GM12878 (cell line): ENCODE results near the gene SIL1. TPM values are rescaled to one million over a fixed set of nuclear protein-coding genes. Genes with fewer than 3 reads are reported as not detected.

Experiments
- ATAC-seq: fragments of 200-7000 bp; cut with Tn5 transposase; 3 replicates; pipeline ENCODE4 v1.9.1; 2020; ENCODE audit warnings: mild to moderate bottlenecking, moderate library complexity
- BruUV-seq: library from RNA; stranded (reverse); fragments of 400-500 nt; replicated peaks from 2 replicates; lab custom pipeline; 2021; lab: Mats Ljungman, UMichigan
- CTCF ChIA-PET: fragments of 300-600 bp; sonication (Branson Sonifier 250); formaldehyde crosslinking; extraction: SDS; loops from one replicate; lab custom pipeline; 2021; ENCODE audit warnings: inconsistent platforms; lab: Yijun Ruan, JAX
- POLR2A ChIA-PET: fragments of 350-600 bp; formaldehyde crosslinking; extraction: SDS; loops from one replicate; lab custom pipeline; 2021; ENCODE audit warnings: inconsistent platforms; lab: Charles Lee
- RAD21 ChIA-PET: fragments of 300-600 bp; sonication (Branson Sonifier 250); formaldehyde crosslinking; loops from one replicate; lab custom pipeline; 2023; ENCODE audit warnings: antibody characterized with exemption; ENCODE audit not compliant: unreplicated experiment; lab: Charles Lee
- SMC1A ChIA-PET: fragments of 300-600 bp; sonication (Branson Sonifier 250); formaldehyde crosslinking; loops from one replicate; lab custom pipeline; 2023; ENCODE audit not compliant: unreplicated experiment, uncharacterized antibody; lab: Charles Lee
- DNase-seq: peaks from one replicate; pipeline ENCODE4 v3.0.0-alpha.2; 2011; ENCODE audit warnings: low read depth, low spot score
- FAIRE-seq: peaks from 3 replicates; lab custom pipeline; 2011; peaks lifted over from hg19 to GRCh38; lab: Jason Lieb, UNC
- H2AFZ ChIP-seq: 2 replicates; pipeline ENCODE4 v1.6.0; 2011; ENCODE audit warnings: low read depth, low read length, control low read depth; ENCODE audit not compliant: control insufficient read depth
- H3K27ac ChIP-seq: 2 replicates; pipeline ENCODE4 v1.5.1; 2011; ENCODE audit warnings: control low read depth; ENCODE audit not compliant: control insufficient read depth, insufficient read depth
- H3K27me3 ChIP-seq, 2 experiments: replicated peaks in 1 of 2; 2 replicates each; pipeline versions ENCODE4 v1.6.0 to v1.6.1; 2011; ENCODE audit warnings: low read length in 1 of 2; ENCODE audit not compliant: control insufficient read depth in 2 of 2, insufficient read depth in 2 of 2
- H3K36me3 ChIP-seq, 2 experiments: 2 replicates each; pipeline ENCODE4 v1.5.1; 2011; ENCODE audit warnings: low read length in 1 of 2; ENCODE audit not compliant: control insufficient read depth in 2 of 2, insufficient read depth in 2 of 2
- H3K4me1 ChIP-seq: 2 replicates; pipeline ENCODE4 v1.6.1; 2011; ENCODE audit warnings: mild to moderate bottlenecking, low read length, moderate library complexity, mixed read lengths; ENCODE audit not compliant: control insufficient read depth, insufficient read depth
- H3K4me2 ChIP-seq: 2 replicates; pipeline ENCODE4 v1.6.0; 2011; ENCODE audit warnings: control low read depth; ENCODE audit not compliant: control insufficient read depth, insufficient read depth
- H3K4me3 ChIP-seq: fragments of 200-600 bp; sonication (generic); 2 replicates; pipeline ENCODE4 v1.5.1; 2016
- H3K79me2 ChIP-seq: 2 replicates; pipeline ENCODE4 v1.6.0; 2011; ENCODE audit warnings: low read length; ENCODE audit not compliant: control insufficient read depth, insufficient read depth
- H3K9ac ChIP-seq: 2 replicates; pipeline ENCODE4 v1.8.0; 2011; ENCODE audit warnings: low read length, control low read depth, mixed read lengths; ENCODE audit not compliant: control insufficient read depth, insufficient read depth
- H3K9me3 ChIP-seq: replicated peaks from 3 replicates; pipeline ENCODE4 v1.5.1; 2011; ENCODE audit warnings: mild to moderate bottlenecking, low read length; ENCODE audit not compliant: control insufficient read depth, insufficient read depth
- H4K20me1 ChIP-seq: 2 replicates; pipeline ENCODE4 v1.6.0; 2011; ENCODE audit not compliant: control insufficient read depth, insufficient read depth
- BHLHE40 ChIP-seq, 2 experiments: fragments of 450-650 bp in 1 of 2; IDR thresholded peaks; 2 replicates each; pipeline ENCODE4 v1.6.1; 2011 to 2017; ENCODE audit warnings: low read depth in 2 of 2, borderline replicate concordance in 1 of 2, improper control_type of control experiment in 1 of 2, low read length in 1 of 2, mild to moderate bottlenecking in 1 of 2
- CREB1 ChIP-seq: IDR thresholded peaks from 2 replicates; pipeline ENCODE4 v1.6.1; 2012; ENCODE audit warnings: low read depth, mild to moderate bottlenecking, inconsistent platforms
- DPF2 ChIP-seq: fragments of 450-650 bp; IDR thresholded peaks from 2 replicates; pipeline ENCODE4 v1.6.1; 2017; ENCODE audit warnings: mild to moderate bottlenecking
- EED ChIP-seq: sonication (generic); IDR thresholded peaks from 2 replicates; pipeline ENCODE4 v1.6.1; 2016; ENCODE audit warnings: antibody characterized with exemption, low read depth
- FOXK2 ChIP-seq: fragments of 450-650 bp; IDR thresholded peaks from 2 replicates; pipeline ENCODE4 v1.6.1; 2017; ENCODE audit warnings: mild to moderate bottlenecking, moderate library complexity
- HDGF ChIP-seq: fragments of 450-650 bp; IDR thresholded peaks from 2 replicates; pipeline ENCODE4 v1.6.1; 2016; ENCODE audit warnings: antibody characterized with exemption
- IRF3 ChIP-seq: fragments of 450-650 bp; IDR thresholded peaks from 2 replicates; pipeline ENCODE4 v1.6.1; 2014; ENCODE audit warnings: mild to moderate bottlenecking
- IRF5 ChIP-seq: fragments of 450-650 bp; IDR thresholded peaks from 2 replicates; pipeline ENCODE4 v1.6.1; 2017; ENCODE audit warnings: borderline replicate concordance
- MAX ChIP-seq: IDR thresholded peaks from 2 replicates; pipeline ENCODE4 v1.6.1; 2012; ENCODE audit warnings: low read depth, low read length, improper control_type of control experiment
- MYB ChIP-seq: fragments of 150-350 bp; IDR thresholded peaks from 2 replicates; pipeline ENCODE4 v1.6.1; 2014; ENCODE audit warnings: mild to moderate bottlenecking, low read depth, low read length, borderline replicate concordance
- NBN ChIP-seq: fragments of 450-650 bp; IDR thresholded peaks from 2 replicates; pipeline ENCODE4 v1.6.1; 2016
- NFIC ChIP-seq: IDR thresholded peaks from 2 replicates; pipeline ENCODE4 v1.6.1; 2012; ENCODE audit warnings: low read depth, mild to moderate bottlenecking, inconsistent platforms, low read length, moderate library complexity
- RCOR1 ChIP-seq: conservative IDR thresholded peaks from 2 replicates; pipeline ENCODE4 v1.6.1; 2012; ENCODE audit warnings: low read depth, low read length, improper control_type of control experiment
- RUNX3 ChIP-seq: IDR thresholded peaks from 2 replicates; pipeline ENCODE4 v1.6.1; 2012; ENCODE audit warnings: low read length, inconsistent platforms
- SMC3 ChIP-seq: IDR thresholded peaks from 2 replicates; pipeline ENCODE4 v1.6.1; 2011; ENCODE audit warnings: low read length, improper control_type of control experiment, borderline replicate concordance
- ZNF622 ChIP-seq: fragments of 450-650 bp; IDR thresholded peaks from 2 replicates; pipeline ENCODE4 v1.6.1; 2017; ENCODE audit warnings: mild to moderate bottlenecking, inconsistent platforms
- ZNF687 ChIP-seq: fragments of 450-650 bp; IDR thresholded peaks from 2 replicates; pipeline ENCODE4 v1.6.1; 2017; ENCODE audit warnings: mild to moderate bottlenecking, moderate library complexity
- WGBS: methylation state at CpG from one replicate; pipeline ENCODE4 v1.1.6; 2016; ENCODE audit warnings: low lambda C conversion rate; ENCODE audit not compliant: insufficient replicate concordance, insufficient coverage; ENCODE audit errors: missing lambda C conversion rate; 5-methylcytosine and 5-hydroxymethylcytosine counted together
- in situ Hi-C: fragments of 300-500 bp; cut with MboI; formaldehyde crosslinking; loops from 9 replicates; pipeline ENCODE4 v1.14.3; 2018; ENCODE audit warnings: mixed read lengths
- intact Hi-C: fragments of 100-400 bp; cut with micrococcal nuclease; formaldehyde crosslinking; loops from one replicate; pipeline ENCODE4 v1.14.2; 2022; ENCODE audit not compliant: unreplicated experiment
- polyA plus RNA-seq, 11 experiments: library from polyadenylated mRNA; depleted of rRNA in 4 of 11; unstranded in 6 of 11; stranded (reverse) in 5 of 11; fragments of >200 nt; fragmentation: Nextera tagmentation in 4 of 11; fragmentation: Illumina TruSeq in 1 of 11; extraction: Ambion mirVana in 4 of 11; extraction: Trizol in 1 of 11; gene quantifications; 1 replicate in 1 of 11; 2 replicates in 10 of 11; pipeline versions ENCODE4 v1.2.1 to v1.2.3, GENCODE V29; 2011 to 2016; ENCODE audit warnings: inconsistent platforms in 2 of 11, missing spikeins in 2 of 11, low read depth in 1 of 11
- total RNA-seq, 4 experiments: library from RNA; depleted of rRNA in 3 of 4; stranded (reverse); fragments of >200 nt in 3 of 4; fragmentation: Illumina TruSeq in 1 of 4; extraction: Trizol in 1 of 4; gene quantifications; 2 replicates each; pipeline versions ENCODE4 v1.2.1 to v1.2.3, GENCODE V29; 2013 to 2021

SIL1 gene
- total and polyA plus RNA-seq, 10 of the 15 experiments (the other 5 are each of a cell fraction or from before 2014, with no cell fraction given), result 4.1 to 49.8 (median 29.4) TPM

- TF ChIP-seq IRF3, result no peak
- no peak for TF ChIP-seq NBN
- TF ChIP-seq MYB, result no peak
- TF ChIP-seq RCOR1, result no peak
- TF ChIP-seq BHLHE40 (IDR thresholded peaks at IDR 0.05; ENCODE audit: borderline replicate concordance in 1 of 2, low read depth in 2 of 2, low read length in 1 of 2), result no peak
- TF ChIP-seq NFIC, result no peak
- no peak for TF ChIP-seq IRF5
- TF ChIP-seq CREB1, result no peak
- no peak for TF ChIP-seq MAX
- no peak for TF ChIP-seq FOXK2
Measured at GRCh38 chr5:139004374-139005307, 193.5 kb downstream of the SIL1 start (continued).

- WGBS, result 100% methylated on average over 1 of the region's 1 CpG
- DNase-seq, result no peak
- no peak for FAIRE-seq
- TF ChIP-seq EED (no peak), ZNF622 (no peak), HDGF (no peak), RUNX3 (no peak), SMC3 (no peak), DPF2 (no peak), ZNF687 (no peak)
Measured at GRCh38 chr5:138999674-139000073, 198.5 kb downstream of the SIL1 start.

More at GRCh38 chr5:138999674-139000073, 198.5 kb downstream of the SIL1 start:
- no peak overlapping the region for H3K4me3 ChIP-seq
- RAD21 ChIA-PET, result no interaction called here
- no peak overlapping the region for H3K4me2 ChIP-seq
- H3K4me1 ChIP-seq, result no peaks in the 10 kb centered on the region
- ATAC-seq, result no peak
- no peaks in the 10 kb centered on the region for H3K79me2 ChIP-seq
- no peaks in the 10 kb centered on the region for H3K36me3 ChIP-seq
- H3K27me3 ChIP-seq, result no peaks in the 10 kb centered on the region
- H3K9me3 ChIP-seq, result no peaks in the 10 kb centered on the region
- no peaks in the 10 kb centered on the region for H4K20me1 ChIP-seq
- no peak overlapping the region for H2AFZ ChIP-seq
- intact Hi-C loops (no loop called here), in situ Hi-C loops (no loop called here)
- no peak overlapping the region for H3K9ac ChIP-seq
- POLR2A ChIA-PET, result no interaction called here
- CTCF ChIA-PET, result no interaction called here
- H3K27ac ChIP-seq, result no peak overlapping the region
- BruUV-seq, result no TSS peak
- SMC1A ChIA-PET, result no interaction called here
